Omental fat pad (tissue), 4 donors: Measurements from ENCODE around the gene RPL18A. TPM values are rescaled to one million over a fixed set of nuclear protein-coding genes. Genes with fewer than 3 reads are reported as not detected.

ENCODE experiments used
- ATAC-seq: fragments of 150-250 bp; one replicate; pipeline ENCODE4 v1.9.1; 2016; ENCODE audit warnings: mild to moderate bottlenecking, moderate library complexity; ENCODE audit not compliant: low FRiP score
- DNase-seq: peaks from one replicate; pipeline ENCODE4 v3.0.0-alpha.2; 2019; ENCODE audit warnings: low spot score
- CTCF ChIP-seq, 3 donors: fragments of 450-650 bp; IDR thresholded peaks; one replicate each; pipeline ENCODE4 v1.5.1; 2016 to 2017; ENCODE audit warnings: antibody characterized with exemption in 3 of 3, mild to moderate bottlenecking in 3 of 3, moderate library complexity in 2 of 3
- total RNA-seq, 4 donors: library from RNA; depleted of rRNA; stranded (reverse); fragments of >200 nt; gene quantifications; one replicate each; pipeline ENCODE4 v1.1.0, GENCODE V29; 2016

The RPL18A gene
- total RNA-seq, 4 donors from 2014 or later: 1,225 to 1,599 (median 1,335) TPM

- TF ChIP-seq CTCF (IDR thresholded peaks at IDR 0.05): no peak
- DNase-seq (no peak), ATAC-seq (no peak)
Measured at GRCh38 chr19:17862711-17863519, 3.2 kb downstream of the RPL18A start.

GRCh38 chr19:17863520-17864182 is 3.9 kb downstream of the RPL18A start:
- no peak for TF ChIP-seq CTCF (IDR thresholded peaks at IDR 0.05)
- no peak for ATAC-seq
- no peak for DNase-seq

- no peak for DNase-seq
- TF ChIP-seq CTCF (IDR thresholded peaks at IDR 0.05): no peak
- peak; percentile 28 for ATAC-seq
Measured at GRCh38 chr19:17865364-17866311, 5.9 kb downstream of the RPL18A start.

- ATAC-seq (no peak), DNase-seq (no peak)
- no peak for TF ChIP-seq CTCF (IDR thresholded peaks at IDR 0.05)
Measured at GRCh38 chr19:17866312-17866963, 6.7 kb downstream of the RPL18A start.

- TF ChIP-seq CTCF (IDR thresholded peaks at IDR 0.05): no peak
- ATAC-seq (no peak), DNase-seq (no peak)
Measured at GRCh38 chr19:17866964-17867486, 7.3 kb downstream of the RPL18A start.

GRCh38 chr19:17868669-17869068 is 9.0 kb downstream of the RPL18A start:
- TF ChIP-seq CTCF (IDR thresholded peaks at IDR 0.05): no peak
- ATAC-seq (no peak), DNase-seq (no peak)
